Panc1 (cell line): Measurements from ENCODE around the gene TSHZ2.

ENCODE experiments used
- CTCF ChIP-seq: fragments of 450-650 bp; IDR thresholded peaks from 2 replicates; pipeline ENCODE4 v1.5.1; 2017; ENCODE audit warnings: mild to moderate bottlenecking
- POLR2AphosphoS5 ChIP-seq: IDR thresholded peaks from 2 replicates; pipeline ENCODE4 v1.6.1; 2012; ENCODE audit warnings: mild to moderate bottlenecking, low read depth, low read length, moderate library complexity
- TCF7L2 ChIP-seq: IDR thresholded peaks from 2 replicates; pipeline ENCODE4 v1.6.1; 2011; ENCODE audit warnings: mild to moderate bottlenecking, low read depth, low read length, inconsistent platforms
- TF ChIP-seq, protein P1 (sequence below), 2 experiments: IDR thresholded peaks; 2 replicates each; pipeline ENCODE4 v1.6.1; 2011 to 2012; ENCODE audit warnings: low read depth in 2 of 2, control low read depth in 1 of 2, low read length in 1 of 2, mild to moderate bottlenecking in 1 of 2, moderate library complexity in 1 of 2; ENCODE audit not compliant: insufficient read depth in 1 of 2

DNA sequence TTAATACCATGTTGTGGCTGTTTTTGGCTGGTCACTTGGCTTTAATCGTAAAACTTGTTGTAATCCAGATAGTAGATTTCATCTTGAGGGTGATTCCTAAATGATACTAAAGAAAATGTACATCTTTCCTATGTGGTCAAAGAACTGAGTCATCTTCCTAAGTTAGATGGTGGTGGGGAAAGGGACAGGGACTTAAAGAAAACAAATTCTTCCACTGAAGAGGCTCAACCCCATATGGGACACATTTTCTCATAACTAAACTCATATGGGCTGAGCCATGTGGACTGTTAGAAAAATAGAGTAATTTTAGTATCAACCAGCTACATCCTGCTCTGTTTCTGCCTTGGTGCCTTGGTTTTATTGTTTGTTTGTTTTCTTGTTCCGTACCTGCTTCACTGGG is 155.8 kb downstream of the TSHZ2 start:
- no peak for TF ChIP-seq CTCF
- TF ChIP-seq, protein P1, sequence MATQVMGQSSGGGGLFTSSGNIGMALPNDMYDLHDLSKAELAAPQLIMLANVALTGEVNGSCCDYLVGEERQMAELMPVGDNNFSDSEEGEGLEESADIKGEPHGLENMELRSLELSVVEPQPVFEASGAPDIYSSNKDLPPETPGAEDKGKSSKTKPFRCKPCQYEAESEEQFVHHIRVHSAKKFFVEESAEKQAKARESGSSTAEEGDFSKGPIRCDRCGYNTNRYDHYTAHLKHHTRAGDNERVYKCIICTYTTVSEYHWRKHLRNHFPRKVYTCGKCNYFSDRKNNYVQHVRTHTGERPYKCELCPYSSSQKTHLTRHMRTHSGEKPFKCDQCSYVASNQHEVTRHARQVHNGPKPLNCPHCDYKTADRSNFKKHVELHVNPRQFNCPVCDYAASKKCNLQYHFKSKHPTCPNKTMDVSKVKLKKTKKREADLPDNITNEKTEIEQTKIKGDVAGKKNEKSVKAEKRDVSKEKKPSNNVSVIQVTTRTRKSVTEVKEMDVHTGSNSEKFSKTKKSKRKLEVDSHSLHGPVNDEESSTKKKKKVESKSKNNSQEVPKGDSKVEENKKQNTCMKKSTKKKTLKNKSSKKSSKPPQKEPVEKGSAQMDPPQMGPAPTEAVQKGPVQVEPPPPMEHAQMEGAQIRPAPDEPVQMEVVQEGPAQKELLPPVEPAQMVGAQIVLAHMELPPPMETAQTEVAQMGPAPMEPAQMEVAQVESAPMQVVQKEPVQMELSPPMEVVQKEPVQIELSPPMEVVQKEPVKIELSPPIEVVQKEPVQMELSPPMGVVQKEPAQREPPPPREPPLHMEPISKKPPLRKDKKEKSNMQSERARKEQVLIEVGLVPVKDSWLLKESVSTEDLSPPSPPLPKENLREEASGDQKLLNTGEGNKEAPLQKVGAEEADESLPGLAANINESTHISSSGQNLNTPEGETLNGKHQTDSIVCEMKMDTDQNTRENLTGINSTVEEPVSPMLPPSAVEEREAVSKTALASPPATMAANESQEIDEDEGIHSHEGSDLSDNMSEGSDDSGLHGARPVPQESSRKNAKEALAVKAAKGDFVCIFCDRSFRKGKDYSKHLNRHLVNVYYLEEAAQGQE (IDR thresholded peaks at IDR 0.05; ENCODE audit: insufficient read depth in 1 of 2, low read depth in 2 of 2, low read length in 1 of 2): no peak
- no peak for TF ChIP-seq TCF7L2
- no peak for TF ChIP-seq POLR2AphosphoS5
